Measurements from ENCODE around the gene ANXA6. TPM values are rescaled to one million over a fixed set of nuclear protein-coding genes. Genes with fewer than 3 reads are reported as not detected.

ANXA6 gene
- total RNA-seq, 1 donor, result 194 TPM

DNA sequence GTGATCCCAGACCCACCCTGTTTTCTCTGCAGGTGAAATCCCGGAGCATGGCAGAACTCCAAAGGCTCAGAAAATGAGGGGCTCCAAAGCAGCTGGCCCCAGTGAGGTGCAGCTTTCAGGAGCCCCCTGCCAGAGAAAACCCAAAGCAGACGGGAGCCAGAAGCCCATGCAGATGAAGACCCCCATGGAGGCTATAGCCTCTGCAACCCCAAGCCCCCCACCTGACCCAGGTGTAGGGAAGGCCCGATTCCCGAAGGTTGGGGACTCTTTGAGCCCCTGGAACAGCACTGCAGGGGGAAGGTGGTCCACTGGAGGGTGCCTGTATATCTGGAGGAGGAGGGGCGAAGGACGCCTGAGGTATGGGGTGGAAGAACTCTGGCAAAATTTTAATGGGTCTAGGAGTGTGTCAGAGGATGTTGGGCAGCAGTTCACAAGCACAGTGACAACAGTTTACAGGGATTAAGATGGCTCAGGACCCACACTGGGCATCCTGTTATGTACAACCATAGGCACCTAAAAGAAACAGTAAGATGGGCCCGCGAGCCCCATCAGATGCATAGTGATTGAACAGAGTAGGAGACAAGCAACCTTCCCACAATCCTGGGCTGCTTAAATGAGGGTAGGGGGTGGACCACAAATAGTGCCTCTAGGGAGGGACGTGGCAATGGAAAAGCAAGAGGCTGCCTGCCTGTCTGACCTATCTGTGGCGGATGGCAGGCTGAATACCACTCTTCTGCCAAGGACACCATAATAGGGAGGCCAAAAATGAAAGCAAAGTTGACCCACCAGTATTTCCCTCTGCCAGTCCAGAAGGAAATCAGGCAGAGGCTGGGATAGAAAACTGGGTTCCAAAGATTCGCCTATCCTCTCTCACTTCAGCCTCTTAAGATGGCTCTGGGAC lies 16.4 kb upstream of the ANXA6 start:
- no peak for DNase-seq (ENCODE audit: low read depth)
- H3K4me3 ChIP-seq (ENCODE audit: low read depth, low read length), result no peak overlapping the region
- TF ChIP-seq, protein P1, sequence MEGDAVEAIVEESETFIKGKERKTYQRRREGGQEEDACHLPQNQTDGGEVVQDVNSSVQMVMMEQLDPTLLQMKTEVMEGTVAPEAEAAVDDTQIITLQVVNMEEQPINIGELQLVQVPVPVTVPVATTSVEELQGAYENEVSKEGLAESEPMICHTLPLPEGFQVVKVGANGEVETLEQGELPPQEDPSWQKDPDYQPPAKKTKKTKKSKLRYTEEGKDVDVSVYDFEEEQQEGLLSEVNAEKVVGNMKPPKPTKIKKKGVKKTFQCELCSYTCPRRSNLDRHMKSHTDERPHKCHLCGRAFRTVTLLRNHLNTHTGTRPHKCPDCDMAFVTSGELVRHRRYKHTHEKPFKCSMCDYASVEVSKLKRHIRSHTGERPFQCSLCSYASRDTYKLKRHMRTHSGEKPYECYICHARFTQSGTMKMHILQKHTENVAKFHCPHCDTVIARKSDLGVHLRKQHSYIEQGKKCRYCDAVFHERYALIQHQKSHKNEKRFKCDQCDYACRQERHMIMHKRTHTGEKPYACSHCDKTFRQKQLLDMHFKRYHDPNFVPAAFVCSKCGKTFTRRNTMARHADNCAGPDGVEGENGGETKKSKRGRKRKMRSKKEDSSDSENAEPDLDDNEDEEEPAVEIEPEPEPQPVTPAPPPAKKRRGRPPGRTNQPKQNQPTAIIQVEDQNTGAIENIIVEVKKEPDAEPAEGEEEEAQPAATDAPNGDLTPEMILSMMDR (IDR thresholded peaks at IDR 0.05; ENCODE audit: insufficient read depth, low read length), result no peak

DNA sequence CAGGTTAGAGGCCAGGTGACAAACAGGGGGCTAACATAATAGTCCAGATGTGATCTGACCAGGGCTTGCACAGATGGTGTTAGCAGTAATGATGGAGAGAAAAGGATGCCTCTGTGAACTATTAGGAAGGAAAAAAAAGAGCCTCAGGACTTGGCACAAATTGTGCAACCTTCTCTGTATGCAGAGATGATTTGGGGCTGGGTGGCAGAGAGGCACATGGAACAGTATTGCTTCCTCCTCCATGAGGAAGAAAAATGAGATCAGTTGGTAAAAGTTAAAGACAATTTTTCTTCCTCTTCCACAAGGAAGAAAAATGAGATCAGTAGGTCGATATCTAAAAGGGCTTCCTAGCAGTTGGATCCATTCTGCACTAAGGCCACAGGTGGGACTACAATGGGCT lies 13.9 kb upstream of the ANXA6 start:
- no peak overlapping the region for H3K4me3 ChIP-seq (ENCODE audit: low read depth, low read length)
- no peak for DNase-seq (ENCODE audit: low read depth)
- TF ChIP-seq, protein P1 (IDR thresholded peaks at IDR 0.05; ENCODE audit: insufficient read depth, low read length), result no peak

DNA sequence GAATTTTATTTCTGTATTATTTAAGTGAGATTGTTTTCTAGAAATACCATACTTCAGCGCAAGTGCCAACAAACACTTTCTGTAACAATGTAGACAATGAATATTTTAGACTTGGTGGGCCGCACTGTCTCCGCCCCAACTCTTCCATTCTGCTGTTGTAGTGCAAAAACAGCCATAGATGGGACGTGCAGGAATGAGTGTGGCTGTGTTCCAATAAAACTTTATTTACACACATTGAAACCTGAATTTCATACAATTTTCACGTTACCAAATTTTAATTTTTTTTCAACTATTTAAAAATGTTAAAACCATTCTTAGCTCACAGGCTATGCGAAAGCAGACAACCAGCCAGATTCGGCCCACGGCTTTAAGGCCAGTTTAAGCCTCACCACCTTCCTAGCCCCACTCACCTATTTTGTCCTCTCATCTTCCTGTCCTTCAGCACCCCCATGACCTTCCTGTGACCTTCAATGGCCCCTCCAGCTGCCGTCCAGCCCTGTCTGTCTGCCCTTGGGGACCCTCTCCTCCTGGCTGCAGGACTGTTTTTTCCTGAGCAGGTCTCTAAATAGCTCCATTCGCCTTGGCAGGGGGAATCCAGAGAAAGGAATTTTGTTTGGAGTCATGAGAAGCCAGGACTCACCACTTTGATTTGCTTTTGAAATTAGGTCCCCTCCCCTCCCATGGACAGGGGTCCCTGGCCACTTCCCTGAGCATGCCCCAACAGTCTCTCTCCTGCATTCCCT lies 11.2 kb upstream of the ANXA6 start:
- H3K4me3 ChIP-seq (ENCODE audit: low read depth, low read length), result no peak overlapping the region
- DNase-seq (ENCODE audit: low read depth), result no peak
- TF ChIP-seq, protein P1 (IDR thresholded peaks at IDR 0.05; ENCODE audit: insufficient read depth, low read length), result no peak

DNA sequence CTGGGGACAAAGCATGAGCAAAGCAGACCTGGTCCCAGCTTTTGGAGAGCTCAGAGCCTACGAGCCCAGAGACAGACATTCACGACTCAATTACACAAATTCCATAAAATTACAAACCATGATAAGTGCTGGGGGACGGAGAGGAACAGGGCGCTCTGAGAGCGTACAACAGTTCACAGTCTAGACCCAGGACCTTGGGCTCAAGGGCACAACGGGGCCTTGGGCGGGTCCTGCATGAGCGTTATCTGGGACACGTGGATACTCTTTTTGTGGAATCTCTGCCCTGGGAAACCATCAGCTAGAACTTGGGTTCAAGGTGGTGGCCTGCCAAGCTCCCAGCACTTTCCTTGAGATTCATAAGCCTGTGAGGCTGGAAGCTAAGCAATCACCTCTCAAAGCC lies 9.4 kb upstream of the ANXA6 start:
- no peak for DNase-seq (ENCODE audit: low read depth)
- H3K4me3 ChIP-seq (ENCODE audit: low read depth, low read length), result no peak overlapping the region
- TF ChIP-seq, protein P1 (IDR thresholded peaks at IDR 0.05; ENCODE audit: insufficient read depth, low read length), result no peak

DNA sequence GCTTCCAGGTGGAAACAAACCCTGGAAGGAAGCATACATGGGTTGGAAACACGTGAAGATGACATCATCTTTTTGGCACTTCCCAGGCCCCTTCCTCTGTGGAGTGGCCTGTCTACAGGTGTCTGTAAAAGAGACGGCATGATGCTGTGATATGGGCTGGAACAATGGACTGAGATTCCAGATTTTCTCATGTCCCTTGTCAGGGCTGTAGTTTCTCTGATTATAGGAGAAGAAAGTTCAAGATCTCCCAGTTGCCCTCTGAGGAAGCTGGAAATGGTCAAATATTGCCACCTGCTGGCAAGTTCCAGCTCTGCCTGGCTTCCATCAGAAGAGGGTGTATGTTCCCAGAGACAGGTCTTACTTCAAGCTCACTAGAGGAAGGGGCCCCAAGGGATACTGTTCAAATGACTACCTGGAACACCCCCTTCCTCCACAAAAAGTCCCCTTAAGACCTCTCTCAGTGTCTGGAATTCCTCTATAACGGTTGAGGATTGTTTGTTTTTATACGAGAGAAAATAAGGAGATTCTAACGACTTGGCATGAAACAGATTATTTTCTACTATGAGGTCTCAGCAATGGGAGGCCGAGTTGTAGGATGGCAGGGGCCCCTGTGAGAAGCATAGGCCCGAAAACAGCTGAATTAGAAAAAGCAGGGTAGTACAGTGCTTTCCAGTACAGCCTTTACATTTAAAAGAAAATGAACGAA lies 7.3 kb upstream of the ANXA6 start:
- no peak overlapping the region for H3K4me3 ChIP-seq (ENCODE audit: low read depth, low read length)
- TF ChIP-seq, protein P1 (IDR thresholded peaks at IDR 0.05; ENCODE audit: insufficient read depth, low read length), result peak; percentile 92
- DNase-seq (ENCODE audit: low read depth), result peak; percentile 86

DNA sequence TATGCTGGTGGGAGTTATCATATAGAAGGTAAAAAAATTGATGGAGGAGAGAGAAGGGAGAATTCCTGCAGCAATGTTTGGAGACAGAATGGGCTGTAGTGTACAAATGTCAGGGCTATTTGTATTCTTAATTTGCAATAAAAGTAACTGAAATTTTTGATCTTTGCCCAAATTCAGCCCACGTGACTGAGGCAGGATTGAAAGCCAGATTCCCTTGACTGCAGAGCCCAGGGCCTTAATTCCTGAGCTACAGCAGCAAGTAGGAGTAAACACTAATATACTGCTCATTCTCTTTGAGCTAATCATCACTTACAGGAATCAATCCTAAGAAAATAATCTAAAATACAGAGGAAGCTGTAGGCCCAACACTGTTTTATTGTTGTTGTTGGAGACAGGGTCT lies 5.2 kb upstream of the ANXA6 start:
- no peak for DNase-seq (ENCODE audit: low read depth)
- H3K4me3 ChIP-seq (ENCODE audit: low read depth, low read length), result no peak overlapping the region

More for the DNA sequence above, 5.2 kb upstream of the ANXA6 start:
- TF ChIP-seq, protein P1 (IDR thresholded peaks at IDR 0.05; ENCODE audit: insufficient read depth, low read length), result no peak
